HG02759 (cell line): Measurements from ENCODE around the gene EIF2A.
"Not testable (repeated sequence)": the region's sequence is repeated elsewhere in the genome, so short reads cannot be mapped to it uniquely, and the experiment has no call there.

Experiments
- ATAC-seq: cut with Tn5 transposase; IDR thresholded peaks from one replicate; pipeline ENCODE4 v1.9.1; 2021; ENCODE audit warnings: mild to moderate bottlenecking, moderate library complexity; ENCODE audit not compliant: unreplicated experiment

The EIF2A gene

DNA sequence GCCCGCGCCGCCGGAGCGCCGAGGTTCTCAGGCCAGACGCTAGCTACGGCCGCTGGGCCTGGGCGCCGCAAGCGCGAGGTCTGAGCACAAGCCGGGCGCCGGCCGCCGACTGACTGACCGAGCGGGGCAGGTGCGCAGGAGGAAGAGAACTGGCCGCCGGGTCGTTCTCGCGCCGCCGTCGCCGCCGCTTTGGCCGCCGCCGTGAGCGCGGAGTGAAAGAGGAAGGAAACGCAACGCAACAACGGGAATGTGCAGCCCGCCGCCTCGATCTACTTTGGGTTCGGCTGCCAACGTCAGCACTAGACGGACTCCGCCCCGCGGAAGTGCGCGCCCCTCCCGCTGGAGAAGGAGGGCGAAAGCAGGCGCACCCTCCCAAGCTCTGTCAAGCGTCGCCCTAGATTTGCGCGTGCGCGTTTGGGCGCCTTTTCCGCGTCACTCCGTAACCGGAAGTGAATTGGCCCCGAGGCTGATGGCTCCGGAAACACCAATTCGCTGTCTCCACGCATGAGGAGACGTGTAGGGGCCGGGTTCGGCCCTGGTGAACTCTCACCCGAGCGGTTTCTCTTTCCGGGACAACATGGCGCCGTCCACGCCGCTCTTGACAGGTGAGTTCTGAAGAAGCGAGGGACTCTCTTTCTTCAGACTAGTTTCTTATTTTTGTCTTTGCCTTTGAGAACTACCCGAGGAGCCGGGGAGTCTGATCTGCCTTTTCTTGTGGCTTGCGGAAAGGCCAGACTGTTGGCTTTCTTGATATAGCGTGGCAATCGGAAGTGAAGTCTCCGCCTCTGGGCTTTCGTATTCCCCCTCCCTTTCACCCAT is at the start of gene EIF2A, which contains the start of gene SERP1:
EIF2A (plus strand) TSS at position 562 of the 819 bp plus-strand sequence; CDS start at position 578, 16 bp downstream.
SERP1 (minus strand) TSS at position 271 of the 819 bp plus-strand sequence. CDS start 361 bp downstream, outside the sequence.
- ATAC-seq, result peak; percentile 91

DNA sequence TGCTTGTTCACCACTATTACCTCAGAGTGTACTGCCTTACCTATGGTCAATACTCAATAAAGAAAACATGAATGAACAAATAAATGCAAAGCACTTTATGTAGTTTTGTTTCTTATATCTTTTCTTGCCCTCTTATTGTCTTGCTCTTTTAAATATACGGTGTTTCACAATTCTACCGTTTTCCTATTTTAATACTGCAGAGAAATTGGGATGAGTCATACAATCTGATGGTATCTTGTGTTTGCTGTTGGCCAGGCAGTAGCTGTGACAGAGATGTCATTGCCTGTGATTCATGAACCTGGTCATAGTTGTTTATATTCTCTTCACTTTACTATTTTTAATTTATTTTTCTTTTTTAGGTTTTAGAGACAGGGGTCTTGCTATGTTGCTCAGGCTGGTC is 48.6 kb upstream of the EIF2A start:
- no peak for ATAC-seq

DNA sequence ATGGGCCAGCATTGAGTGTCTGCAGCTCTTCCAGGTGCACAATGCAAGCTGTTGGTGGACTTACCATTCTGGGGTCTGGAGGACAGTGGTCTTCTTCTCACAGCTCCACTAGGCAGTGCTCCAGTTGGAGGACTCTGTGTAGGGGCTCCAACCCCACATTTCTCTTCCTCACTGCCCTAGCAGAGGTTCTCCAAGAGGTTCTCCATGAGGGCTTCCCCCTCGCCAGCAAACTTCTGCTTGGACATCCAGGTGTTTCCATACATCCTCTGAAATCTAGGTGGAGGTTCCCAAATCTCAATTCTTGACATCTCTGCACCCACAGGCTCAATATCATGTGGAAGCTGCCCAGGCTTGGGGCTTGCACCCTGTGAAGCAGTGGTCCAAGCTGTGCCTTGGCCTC is 45.6 kb upstream of the EIF2A start:
- not testable (repeated sequence) for ATAC-seq

DNA sequence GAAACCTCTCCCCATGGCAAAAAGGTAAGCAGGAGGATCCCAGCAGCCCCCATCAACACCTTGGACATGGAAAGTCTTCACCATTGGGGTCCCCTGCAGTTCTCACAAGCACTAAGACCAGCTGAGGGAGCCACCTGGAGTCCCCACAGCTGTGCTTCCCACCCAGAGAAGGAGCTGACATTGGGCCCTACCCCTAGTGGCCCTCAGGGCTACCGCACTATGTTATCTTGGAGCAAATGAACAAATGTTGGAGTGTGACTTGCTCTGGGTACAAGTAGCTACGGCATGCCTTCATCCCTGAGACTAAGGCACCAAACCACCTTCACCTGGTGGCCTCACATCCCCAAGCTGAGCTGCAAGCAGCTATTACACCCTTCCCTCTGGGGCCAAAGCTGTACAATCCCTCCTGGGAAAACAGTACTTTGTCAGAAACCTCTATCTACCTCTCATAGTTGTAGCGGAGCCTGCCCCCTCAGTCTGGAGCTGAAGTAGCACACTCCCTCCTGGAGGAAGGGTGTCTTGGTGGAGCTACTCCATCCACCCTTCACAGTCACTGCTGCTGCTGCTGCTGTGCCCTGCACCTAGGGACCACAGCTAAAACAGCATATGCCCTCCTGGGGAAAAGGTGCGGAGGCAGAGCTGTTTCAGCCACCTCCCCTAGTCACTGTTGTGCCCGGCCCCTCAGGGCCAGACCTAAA is 43.0 kb upstream of the EIF2A start:
- no peak for ATAC-seq

DNA sequence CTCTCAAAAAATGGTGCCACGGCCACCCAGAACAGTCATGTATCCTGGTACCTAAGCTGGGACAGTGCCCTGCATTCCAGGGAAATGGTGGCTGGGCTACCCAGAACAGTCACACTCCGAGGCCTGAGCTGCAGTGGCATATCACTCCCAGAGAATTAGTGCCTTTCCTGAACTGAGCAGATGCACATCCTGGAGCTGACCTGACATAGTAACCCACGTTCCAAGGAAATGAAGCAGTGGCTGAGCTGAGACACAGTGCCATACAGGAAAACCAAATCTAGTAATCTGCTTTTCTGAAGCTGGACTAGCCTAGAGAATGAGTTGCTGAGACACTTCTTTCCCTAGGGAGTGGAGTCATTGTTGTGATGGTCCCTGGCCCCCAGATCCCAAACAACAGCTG is 42.1 kb upstream of the EIF2A start:
- no peak for ATAC-seq

DNA sequence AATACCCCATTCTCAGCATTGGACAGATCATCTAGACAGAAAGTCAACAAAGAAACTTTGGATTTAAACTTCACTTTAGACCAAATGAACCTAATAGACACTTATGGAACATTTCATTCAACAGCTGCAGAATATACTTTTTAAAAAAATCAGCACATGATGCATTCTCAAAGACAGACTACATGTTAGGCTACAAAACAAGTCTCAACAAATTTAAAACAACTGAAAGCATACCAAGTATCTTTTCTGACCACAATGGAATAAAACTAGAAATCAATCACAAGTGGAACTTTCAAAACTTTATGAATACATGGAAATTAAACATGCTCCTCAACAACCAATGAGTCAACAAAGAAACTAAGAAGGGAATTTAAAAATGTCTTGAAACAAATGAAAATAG is 38.2 kb upstream of the EIF2A start:
- no peak for ATAC-seq

DNA sequence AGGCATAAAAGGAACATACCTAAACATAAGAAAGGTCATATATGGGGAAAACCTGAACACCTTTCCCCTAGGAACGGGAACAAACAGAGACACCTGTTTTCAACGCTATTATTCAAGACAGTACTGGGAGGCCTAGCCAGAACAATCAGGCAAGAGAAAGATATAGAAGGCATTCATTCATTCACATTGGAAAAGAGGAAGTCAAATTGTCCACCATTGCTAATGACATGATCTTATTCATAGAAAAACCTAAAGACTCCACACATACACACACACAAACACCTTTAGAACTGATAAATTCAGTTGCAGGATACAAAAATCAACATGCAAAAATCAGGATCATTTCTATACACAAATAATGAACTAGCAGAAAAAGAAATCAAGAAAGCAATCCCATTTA is 36.8 kb upstream of the EIF2A start:
- ATAC-seq, result no peak

DNA sequence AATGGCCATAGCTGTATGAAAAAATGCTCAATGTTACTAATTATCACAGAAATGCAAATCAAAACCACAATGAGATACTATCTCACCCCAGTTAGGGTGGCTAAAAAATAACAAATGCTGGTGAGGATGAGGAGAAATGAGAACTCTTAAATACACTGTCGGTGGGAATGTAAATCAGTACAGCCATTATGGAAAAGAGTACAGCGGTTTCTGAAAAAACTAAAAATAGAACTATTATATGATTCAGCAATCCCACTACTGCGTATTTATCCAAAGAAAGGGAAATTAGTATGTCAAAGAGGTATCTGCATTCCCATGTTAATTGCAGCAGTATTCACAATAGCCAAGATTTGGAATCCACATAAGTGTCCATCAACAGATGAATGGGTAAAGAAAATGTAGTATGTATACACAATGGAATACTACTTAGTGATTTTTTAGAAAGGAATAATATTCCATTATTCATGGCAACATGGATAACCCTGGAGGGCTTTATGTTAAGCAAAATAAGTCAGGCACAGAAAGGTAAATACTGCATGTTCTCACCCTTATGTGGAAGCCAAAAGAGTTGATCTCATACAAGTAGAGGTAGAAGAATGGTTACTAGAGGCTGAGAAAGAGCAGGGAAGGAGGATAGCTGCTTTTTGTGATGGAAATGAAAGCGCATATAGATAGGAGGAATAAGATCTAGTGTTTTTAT is 35.3 kb upstream of the EIF2A start:
- no peak for ATAC-seq

DNA sequence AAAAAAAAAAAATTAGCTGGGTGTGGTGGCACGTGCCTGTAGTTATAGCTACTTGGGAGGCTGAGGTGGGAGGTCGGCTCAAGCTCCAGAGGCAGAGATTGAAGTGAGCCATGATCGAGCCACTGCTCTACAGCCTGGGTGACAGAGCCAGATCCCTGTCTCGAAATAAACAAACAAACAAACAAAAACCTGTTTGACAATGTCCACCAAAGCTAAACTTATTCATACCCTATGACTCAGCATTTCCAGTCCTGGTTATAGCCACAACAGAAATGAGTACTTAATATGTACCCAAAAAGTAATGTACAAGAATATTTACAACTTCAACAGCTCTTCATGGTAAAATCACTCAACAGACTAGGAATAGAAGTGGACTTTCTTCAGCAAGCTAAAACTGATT is 31.4 kb upstream of the EIF2A start:
- ATAC-seq, result no peak

DNA sequence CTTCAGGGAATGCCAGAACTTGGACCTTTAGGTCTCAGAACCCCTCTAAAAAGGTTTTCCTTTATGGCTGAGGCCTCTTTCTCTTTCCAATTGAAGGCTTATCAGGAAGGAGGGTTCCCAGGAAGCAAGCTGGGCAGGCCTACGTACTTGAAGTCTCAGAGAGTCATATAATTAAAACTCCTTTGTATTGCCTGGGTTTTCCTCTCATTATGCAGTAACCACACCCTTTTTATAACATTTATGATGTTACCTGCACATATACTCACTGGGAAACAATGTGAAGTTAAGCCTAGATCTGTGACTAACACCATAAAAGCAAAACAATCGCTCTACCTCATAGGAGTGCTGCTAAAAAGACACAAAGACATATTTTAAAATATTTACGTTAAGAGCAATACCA is 27.6 kb upstream of the EIF2A start:
- ATAC-seq, result no peak

DNA sequence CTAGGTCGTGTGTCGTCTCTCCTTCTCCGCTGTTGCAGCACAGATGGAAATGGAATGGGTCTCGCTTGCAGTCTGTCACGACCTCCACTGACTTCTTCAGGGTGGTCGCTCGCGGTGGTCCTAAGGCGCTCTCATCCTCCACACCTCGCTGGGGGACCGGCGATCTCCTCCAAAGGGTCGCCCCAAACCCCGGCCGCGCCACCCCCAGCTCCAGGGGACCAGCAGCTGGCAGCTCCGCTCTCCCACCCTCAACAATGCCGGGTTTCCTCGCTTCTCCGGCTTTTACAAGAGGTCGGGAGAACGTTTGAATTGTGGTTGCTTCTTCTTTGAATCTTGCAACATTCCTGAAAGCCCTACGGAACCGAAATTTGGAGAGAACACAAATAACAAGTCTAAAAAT is 26.2 kb upstream of the EIF2A start:
- no peak for ATAC-seq

DNA sequence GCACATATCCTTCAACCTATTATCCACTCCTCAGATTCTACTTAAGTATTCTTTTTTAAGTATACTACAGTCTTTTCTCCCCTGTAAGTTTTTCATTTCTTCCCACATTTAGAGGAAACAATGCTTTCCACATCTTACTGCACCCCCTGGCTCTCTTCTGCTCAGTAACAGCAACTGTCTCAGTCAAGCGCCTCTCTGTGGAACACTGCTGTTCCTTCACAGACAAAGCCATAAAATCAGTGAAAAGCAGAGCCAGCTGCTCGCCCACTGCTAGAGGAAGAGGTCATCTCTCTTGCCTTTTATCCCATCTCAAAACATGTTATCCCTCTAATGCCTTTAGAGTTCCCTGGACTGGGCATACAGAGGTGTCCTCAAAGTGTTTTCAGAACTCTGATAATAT is 25.1 kb upstream of the EIF2A start:
- no peak for ATAC-seq

DNA sequence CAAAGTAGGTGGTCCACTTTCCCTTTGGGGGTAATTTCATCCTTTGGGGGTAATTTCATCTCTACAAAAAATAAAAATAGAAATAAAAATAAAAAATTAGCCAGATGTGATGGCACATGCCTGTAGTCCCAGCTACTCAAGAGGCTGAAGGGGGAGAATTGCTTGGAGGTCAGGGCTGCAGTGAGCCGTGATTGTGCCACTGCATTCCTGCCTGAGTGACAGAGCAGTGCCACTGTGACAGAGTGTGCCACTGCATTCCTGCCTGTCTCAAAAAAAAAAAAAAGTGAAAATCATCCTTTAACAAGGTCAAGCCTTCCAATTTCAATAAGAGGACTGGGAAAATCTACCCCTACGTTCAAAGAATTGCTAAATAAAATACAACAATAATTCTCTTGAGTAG is 23.0 kb upstream of the EIF2A start:
- ATAC-seq, result no peak

DNA sequence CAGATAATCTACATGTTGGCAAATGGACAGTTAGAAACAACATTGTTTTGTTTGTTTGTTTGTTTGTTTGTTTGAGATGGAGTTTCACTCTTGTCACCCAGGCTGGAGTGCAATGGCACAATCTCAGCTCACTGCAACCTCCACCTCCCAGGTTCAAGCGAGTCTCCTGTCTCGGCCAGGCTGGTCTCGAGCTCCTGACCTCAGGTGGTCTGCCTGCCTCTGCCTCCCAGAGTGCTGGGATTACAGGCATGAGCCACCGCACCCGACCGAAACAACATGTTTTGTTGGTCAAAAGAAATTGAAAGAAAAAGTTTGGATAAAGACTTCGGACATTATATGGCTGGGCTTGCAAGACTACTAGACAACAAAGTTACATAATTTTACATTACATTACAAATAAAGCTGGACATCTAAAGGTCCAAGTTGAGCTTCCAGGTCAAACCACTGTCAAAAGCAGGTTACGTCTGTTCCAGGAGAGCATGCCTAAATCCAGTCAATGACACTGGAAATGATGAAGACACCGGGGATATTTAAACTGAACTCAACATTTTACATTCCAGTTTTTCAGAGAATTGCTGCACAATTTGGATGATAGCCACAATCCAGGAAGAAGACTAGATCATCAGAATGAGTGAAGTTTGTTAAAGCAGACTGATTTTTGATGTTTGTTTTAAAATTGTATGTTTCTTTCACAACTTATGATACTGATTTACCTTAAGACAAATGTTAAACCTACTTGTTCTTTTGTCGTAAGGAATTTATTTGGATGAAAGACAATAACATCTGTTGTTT is 18.9 kb upstream of the EIF2A start:
- ATAC-seq, result no peak

DNA sequence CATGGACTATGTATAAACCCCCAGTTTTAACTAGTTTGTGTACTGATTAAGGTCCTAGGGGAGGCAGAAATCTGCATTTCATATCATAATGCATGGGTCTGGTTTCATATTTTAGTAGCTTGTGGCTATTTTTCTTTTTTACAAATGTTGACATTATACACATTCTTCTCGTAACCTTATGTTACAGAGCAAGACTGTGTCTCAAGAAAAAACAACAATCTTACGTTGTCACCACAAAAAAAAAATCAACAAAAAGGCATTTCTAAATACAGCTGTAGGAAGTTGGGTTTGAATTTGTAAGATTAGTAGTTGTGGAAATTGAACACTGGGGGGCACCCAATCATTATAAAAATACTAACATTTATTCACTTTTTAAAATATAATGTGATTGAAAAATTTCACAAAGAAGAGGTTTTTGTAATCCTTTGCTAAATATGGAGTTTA is 18.2 kb upstream of the EIF2A start:
- ATAC-seq, result no peak

DNA sequence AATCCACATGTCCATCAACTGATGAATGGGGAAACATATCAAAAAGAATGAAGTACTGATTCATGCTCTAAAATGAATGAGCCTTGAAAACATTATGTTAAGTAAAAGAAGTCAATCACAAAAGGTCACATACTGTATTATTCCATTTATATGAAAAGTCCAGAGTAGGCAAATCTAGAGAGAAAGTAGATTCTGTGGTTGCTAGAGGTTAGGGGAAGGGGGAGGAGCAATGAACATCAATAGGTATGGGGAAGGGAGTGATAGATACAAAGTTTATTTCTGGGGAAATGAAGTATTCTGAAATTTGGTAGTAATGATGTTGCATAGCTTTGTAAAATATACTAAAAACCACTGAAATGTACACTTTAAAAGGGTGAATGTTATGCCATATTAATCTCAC is 14.8 kb upstream of the EIF2A start:
- ATAC-seq, result no peak

DNA sequence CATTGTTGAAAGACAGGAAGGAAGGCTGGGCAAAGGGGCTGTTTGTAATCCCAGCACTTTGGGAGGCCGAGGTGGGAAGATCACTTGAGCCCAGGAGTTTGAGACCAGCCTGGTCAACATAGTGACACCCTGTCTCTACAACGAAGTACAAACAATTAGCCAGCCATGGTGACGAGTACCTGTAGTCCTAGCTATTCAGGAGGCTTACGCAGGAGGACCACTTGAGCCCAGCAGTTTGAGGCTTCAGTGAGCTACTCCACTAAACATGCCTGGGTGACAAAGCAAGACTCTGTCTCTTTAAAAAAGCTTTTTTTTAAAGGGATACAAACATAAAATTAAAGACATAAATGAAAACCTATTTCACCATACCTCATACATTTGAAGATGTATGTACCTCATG is 11.4 kb upstream of the EIF2A start:
- ATAC-seq, result no peak

DNA sequence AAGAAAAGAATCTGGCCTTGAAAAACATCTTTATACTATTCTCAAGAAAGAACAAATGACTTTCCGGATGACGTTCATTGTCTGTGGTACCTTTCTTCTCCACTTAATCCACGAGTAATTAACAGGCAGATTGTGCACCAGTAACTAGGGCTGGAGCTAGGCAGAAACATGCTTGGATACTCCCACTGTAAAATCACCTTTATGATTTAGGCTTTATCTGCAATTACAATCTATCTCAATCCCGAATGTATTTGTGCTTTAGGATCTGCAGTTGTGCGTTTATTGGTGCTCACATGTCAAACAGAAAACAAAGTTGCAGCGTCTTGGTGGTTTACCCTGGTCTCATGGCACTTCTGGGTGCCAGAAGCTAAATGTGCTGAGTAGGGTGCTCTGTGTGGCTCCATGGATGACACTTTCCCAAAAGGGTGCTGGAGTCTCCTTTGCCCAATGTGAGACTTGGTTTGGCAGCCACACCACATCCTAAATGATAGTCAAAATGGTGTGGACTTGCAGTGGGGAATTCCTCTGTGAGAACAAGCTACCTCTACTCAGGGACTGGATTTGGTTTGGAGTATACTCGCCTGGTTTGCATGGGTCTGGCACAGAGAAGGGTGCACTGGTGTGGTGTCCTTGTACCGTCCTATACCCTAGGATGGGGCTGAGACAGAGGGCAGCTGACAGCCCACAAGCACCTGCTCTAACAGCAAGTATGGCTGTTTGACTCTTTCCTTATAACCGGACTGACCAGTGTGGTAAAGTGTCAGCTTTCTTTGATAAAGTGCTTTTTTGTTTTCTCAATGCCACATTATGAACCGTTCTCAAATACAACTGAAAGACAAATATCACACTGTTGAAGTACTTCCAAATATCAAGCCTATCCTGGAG is 8.0 kb upstream of the EIF2A start:
- no peak for ATAC-seq

DNA sequence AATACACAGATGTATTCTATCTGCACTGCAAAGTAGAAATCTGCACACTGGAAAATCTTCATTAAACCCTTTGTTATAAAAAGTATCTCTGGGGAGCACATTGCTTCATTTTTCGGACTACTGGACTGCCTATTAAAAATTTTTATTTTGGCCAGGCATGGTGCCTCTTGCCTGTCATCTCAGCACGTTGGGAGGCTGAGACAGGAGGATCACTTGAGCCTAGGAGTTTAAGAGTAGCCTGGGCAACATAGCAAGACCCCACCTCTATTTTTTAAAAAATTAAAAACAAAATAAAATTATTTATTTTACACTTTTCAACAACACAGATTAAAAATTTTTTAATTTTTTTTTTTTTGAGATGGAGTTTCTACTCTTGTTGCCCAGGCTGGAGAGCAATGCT is 6.3 kb upstream of the EIF2A start:
- ATAC-seq, result no peak

DNA sequence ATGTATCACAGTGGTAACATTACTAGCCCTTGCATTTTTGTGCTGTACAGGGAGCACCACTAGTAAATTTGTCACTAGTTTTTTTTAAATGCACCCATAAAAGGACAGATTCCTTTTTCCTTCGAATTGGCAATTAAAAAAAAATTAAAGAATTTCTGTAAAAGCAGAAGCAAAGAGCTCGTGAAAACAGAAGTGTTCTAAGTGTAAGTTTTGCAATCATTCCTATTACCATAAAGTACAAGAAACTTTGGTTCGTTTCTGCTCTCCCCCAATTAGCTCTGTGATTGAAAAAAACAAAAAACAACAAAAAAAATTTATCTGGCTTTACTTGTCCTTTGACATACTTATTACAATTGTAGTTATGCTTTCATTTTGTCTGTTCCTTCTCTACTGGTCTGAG is 5.6 kb upstream of the EIF2A start:
- no peak for ATAC-seq
